HG03460 (cell line): ENCODE measurements around the gene NUP210.

ENCODE experiments used
- ATAC-seq: cut with Tn5 transposase; IDR thresholded peaks from one replicate; pipeline ENCODE4 v1.9.1; 2021; ENCODE audit not compliant: unreplicated experiment

NUP210 gene

DNA sequence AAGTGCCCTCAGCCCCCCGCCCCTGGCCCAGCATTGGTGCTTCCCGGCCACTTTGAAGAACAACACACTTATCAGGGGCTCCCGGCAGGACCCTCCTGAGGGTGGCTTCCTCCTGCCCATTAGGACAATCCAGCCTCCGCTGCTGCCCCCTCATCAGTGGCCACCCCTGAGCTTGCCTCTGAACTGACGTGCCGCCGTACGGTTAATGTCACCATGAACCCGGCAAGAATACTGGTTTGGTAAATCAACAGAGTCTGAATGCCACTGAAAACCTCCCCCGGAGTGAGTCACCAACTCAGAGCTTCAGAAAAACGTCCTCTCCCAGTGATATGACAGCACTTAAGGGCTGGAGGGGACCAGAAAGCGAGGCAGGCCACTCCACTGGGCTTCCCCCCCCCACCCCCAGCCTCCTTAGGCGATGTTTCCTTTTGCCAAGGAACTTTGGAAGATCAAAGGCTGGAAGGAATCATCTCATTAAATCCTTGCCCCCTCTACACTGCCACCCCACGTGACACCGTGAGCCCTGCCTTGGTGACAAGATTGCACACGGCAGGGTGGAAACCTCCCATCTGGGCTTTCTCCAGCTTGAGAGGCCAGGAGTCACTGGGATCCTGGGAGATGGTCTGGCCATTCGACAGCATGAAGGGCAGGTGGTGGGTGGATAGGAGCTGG is 142.1 kb downstream of the NUP210 start:
- no peak for ATAC-seq

DNA sequence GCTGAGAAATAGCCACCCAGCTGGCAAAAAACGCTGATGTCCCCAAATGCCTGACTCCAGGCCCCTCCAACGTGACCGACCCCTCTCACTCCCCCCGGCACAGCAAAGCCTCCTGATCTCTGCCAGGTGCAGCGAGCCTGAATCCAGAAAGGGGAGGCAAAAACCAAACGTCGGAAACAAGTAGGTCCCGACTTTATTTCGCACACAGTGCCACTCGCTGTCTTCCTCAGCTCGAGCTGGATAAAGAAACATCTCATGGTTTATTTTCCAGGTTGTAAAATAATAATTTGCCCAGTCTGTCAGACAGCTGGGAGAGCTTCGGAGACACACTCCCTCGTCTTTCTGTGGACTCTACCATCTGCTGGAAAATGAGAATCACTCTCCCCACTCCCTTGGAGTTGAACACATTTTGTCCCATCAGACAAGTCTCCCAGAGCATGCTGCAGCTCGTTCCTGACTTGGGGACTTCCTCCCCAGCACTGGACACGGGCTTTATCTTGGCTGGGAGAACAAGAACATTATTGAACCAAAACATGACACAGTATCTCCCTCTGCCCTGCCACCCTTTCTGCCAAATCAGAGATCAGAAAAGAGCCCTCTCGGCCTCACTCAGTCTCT is 142.8 kb downstream of the NUP210 start:
- no peak for ATAC-seq

DNA sequence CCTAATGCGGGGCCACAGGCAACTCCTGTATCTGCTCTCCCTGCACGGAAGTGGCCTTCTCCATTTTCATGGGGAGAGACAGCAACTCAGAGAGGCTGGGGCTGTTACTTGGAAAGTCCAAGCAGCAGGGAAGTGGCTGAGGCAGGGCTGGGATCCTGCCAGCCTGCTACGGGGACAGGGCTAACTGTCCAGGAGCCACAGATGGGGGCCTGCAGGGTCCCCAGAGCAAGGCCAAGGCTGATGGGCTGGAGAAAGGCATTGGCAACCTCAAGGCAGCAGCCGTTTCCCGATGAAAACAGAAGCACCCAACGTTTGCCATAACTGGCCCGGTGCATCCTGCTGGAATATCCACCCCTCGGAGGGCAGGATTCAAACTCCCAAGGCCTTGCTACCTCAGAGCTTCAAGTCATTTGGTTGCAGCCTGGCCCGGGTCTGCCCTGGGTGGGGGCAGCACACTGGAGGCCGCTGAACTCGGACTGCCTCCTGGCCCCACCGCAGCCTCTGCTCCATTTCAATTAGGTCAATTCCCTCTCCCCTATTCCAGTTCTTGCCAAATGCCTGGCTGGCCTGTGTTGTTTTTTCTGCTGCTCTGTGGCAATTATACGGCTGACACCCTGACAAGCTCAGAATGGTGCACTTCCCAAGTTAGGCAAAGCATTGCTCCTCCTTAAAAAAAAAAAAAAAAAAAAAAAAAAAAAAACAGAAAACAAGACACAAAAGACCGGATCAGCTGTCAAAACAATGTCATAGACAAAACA is 143.5 kb downstream of the NUP210 start:
- ATAC-seq: no peak

- ATAC-seq: no peak
These were observed 144.6 kb downstream of the NUP210 start for GRCh38 chr3:13275376-13276005.

GRCh38 chr3:13274551-13275332 is 145.4 kb downstream of the NUP210 start:
- no peak for ATAC-seq

- ATAC-seq: no peak
These were observed 146.0 kb downstream of the NUP210 start for GRCh38 chr3:13274125-13274524.

- no peak for ATAC-seq
These were observed 146.5 kb downstream of the NUP210 start for GRCh38 chr3:13273604-13274105.

DNA sequence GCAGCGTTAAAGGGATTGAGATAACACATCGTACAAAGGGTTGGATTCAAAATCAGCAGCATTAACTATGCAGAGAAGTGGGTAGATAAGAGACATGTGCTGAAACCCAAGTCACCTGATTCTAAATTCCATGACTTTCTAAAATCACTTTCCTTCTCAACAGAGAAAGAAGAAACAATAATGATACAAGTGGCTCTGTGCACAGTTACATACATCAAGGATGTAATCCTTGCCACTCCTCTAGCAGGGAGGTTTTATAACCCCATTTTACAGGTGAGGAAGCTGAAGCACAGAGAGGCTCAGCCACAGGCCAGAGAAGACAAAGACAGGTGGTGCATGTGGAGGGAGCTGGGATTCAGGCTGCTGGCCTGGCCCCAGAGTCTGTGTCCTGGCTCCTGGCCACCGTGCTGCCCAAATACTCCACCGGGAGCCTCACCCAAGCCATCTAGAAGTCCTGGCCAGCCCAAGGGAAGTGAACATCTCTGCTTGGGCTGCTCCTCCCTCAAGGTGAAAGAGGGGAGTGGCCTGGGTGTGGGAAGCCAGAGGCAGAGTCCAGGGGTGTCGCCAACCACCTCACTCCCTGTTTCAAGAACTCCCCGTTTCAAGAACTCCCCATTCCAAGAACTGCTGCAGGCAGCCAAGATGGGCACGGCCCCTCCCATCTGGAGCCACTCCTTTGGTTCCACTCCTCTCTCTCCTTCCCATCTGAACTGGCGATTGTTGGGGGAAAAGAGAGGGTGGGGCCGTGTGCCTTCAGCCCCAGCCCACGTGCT is 147.1 kb downstream of the NUP210 start:
- no peak for ATAC-seq

- no peak for ATAC-seq
These were observed 150.3 kb downstream of the NUP210 start for GRCh38 chr3:13269711-13270378.

- no peak for ATAC-seq
These were observed 151.1 kb downstream of the NUP210 start for GRCh38 chr3:13268961-13269441.

DNA sequence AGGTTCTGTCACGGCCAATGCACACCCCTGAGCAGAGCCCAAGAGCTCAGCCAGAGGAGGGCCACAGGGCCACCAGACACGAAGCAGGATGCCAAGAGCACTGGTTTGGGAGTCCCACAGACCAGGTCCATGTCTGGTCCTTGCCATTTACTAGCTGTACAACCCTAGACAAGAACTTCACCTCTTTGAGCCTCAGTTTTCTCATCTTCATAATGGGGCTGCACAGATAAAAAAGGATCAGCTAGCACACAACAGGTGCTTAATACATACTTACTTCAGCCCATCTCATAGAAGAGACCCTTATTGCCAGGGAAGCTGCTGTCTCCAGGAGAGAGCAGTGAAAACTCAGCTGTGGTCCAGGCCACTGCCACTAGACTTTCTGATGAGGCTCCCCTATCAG is 152.0 kb downstream of the NUP210 start:
- no peak for ATAC-seq

DNA sequence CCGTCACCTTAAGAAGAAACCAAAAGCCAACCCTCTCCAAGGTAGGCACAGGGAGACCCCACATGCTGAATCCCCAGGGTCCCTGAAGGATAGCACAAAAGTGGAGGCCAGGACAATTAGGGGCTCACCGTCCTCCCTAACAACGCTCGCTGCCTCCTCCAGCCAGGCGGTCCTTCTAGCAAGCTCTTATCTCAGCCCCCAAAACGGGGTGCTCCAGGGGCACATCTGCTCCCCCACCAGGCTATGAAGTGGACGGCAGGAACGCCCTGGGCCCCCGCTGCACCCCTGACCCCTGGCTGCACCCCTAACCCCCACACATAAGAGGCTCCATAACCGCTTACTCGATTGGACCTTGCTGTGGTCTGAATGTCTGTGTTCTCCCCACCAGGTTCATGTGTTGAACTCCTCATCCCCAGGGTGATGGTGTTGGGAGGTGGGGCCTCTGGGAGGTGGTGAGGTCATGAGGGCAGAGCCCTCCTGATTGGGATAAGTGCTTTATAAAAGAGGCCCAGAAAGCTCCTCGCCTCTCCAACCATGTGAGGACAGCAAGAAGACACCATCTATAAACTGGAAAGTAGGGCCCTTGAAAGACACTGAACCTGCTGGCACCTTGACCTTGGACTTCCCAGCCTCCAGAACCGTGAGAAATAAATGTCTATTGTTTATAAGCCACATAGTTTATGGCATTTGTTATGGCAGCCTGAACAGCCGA is 153.3 kb downstream of the NUP210 start:
- ATAC-seq: no peak
